IMR-90 (cell line): ENCODE data around the gene MAVS. TPM values are rescaled to one million over a fixed set of nuclear protein-coding genes. Genes with fewer than 3 reads are reported as not detected.

Source experiments
- ATAC-seq: fragments of 200-7000 bp; cut with Tn5 transposase; 2 replicates; pipeline ENCODE4 v1.9.1; 2020; ENCODE audit warnings: low read depth, mild to moderate bottlenecking, moderate library complexity
- BruUV-seq: library from RNA; stranded (reverse); fragments of 400-500 nt; replicated peaks from 2 replicates; lab custom pipeline; 2021; lab: Mats Ljungman, UMichigan
- CTCF ChIA-PET: fragments of 300-600 bp; formaldehyde crosslinking; extraction: SDS; loops from one replicate; lab custom pipeline; 2021; ENCODE audit warnings: antibody characterized with exemption; lab: Yijun Ruan, JAX
- POLR2A ChIA-PET: fragments of 300-600 bp; sonication (Branson Sonifier 250); formaldehyde crosslinking; loops from one replicate; lab custom pipeline; 2022; ENCODE audit warnings: antibody characterized with exemption; ENCODE audit not compliant: unreplicated experiment; lab: Charles Lee
- DNase-seq: peaks from one replicate; pipeline ENCODE4 v3.0.0; 2013
- H2AFZ ChIP-seq: replicated peaks from 2 replicates; pipeline ENCODE3; 2013; ENCODE audit warnings: low read length, mild to moderate bottlenecking; ENCODE audit not compliant: poor library complexity
- H2AK5ac ChIP-seq: 2 replicates; pipeline ENCODE4 v1.6.1; 2013; ENCODE audit warnings: low read depth, low read length, inconsistent platforms
- H2AK9ac ChIP-seq: replicated peaks from 2 replicates; pipeline ENCODE3; 2013; ENCODE audit warnings: mild to moderate bottlenecking, low read depth, low read length, moderate library complexity; ENCODE audit not compliant: poor library complexity
- H2BK120ac ChIP-seq: 2 replicates; pipeline ENCODE4 v1.6.1; 2013; ENCODE audit warnings: low read depth, low read length, inconsistent platforms
- H2BK15ac ChIP-seq: 3 replicates; pipeline ENCODE4 v1.6.1; 2013; ENCODE audit warnings: low read depth, low read length, inconsistent platforms
- H2BK20ac ChIP-seq: 2 replicates; pipeline ENCODE4 v1.6.1; 2013; ENCODE audit warnings: low read depth, mild to moderate bottlenecking, inconsistent platforms, low read length, moderate library complexity
- H2BK5ac ChIP-seq: 2 replicates; pipeline ENCODE4 v1.6.1; 2013; ENCODE audit warnings: mild to moderate bottlenecking, low read depth, low read length, inconsistent platforms; ENCODE audit not compliant: poor library complexity, severe bottlenecking
- H3K14ac ChIP-seq: replicated peaks from 2 replicates; pipeline ENCODE4 v1.6.1; 2013; ENCODE audit warnings: low read depth, low read length, inconsistent platforms
- H3K18ac ChIP-seq: 2 replicates; pipeline ENCODE4 v1.6.1; 2013; ENCODE audit warnings: low read depth, low read length, control low read depth
- H3K23ac ChIP-seq: 2 replicates; pipeline ENCODE4 v1.6.1; 2013; ENCODE audit warnings: low read depth, low read length, inconsistent platforms
- H3K27ac ChIP-seq: 2 replicates; pipeline ENCODE4 v1.5.1; 2013; ENCODE audit warnings: mild to moderate bottlenecking, control low read depth, low read length; ENCODE audit not compliant: insufficient read depth
- H3K27me3 ChIP-seq: 2 replicates; pipeline ENCODE4 v1.6.1; 2013; ENCODE audit warnings: low read length; ENCODE audit not compliant: control insufficient read depth, insufficient read depth
- H3K36me3 ChIP-seq: 2 replicates; pipeline ENCODE4 v1.6.1; 2013; ENCODE audit warnings: low read length, mixed read lengths; ENCODE audit not compliant: control insufficient read depth, insufficient read depth
- H3K4ac ChIP-seq: 2 replicates; pipeline ENCODE4 v1.6.1; 2013; ENCODE audit warnings: low read depth, low read length, inconsistent platforms
- H3K4me1 ChIP-seq: 2 replicates; pipeline ENCODE4 v1.6.1; 2013; ENCODE audit warnings: low read length, mixed read lengths; ENCODE audit not compliant: control insufficient read depth, insufficient read depth
- H3K4me2 ChIP-seq: 2 replicates; pipeline ENCODE4 v1.6.1; 2013; ENCODE audit warnings: low read depth, mild to moderate bottlenecking, control low read depth, low read length, moderate library complexity
- H3K4me3 ChIP-seq: 2 replicates; pipeline ENCODE4 v1.5.1; 2013; ENCODE audit warnings: low read depth, mild to moderate bottlenecking, control low read depth, low read length, moderate library complexity; ENCODE audit not compliant: insufficient read depth
- H3K56ac ChIP-seq: 2 replicates; pipeline ENCODE4 v1.6.1; 2013; ENCODE audit warnings: low read length, inconsistent platforms; ENCODE audit not compliant: insufficient read depth; ENCODE audit errors: extremely low read depth
- H3K79me1 ChIP-seq, 2 experiments: 2 replicates each; pipeline ENCODE4 v1.6.1; 2013; ENCODE audit warnings: low read length in 2 of 2, inconsistent platforms in 1 of 2, low read depth in 1 of 2
- H3K9ac ChIP-seq: 2 replicates; pipeline ENCODE4 v1.6.1; 2013; ENCODE audit warnings: low read depth, low read length, control low read depth
- H3K9me1 ChIP-seq: 2 replicates; pipeline ENCODE4 v1.6.1; 2013; ENCODE audit warnings: low read length, inconsistent platforms; ENCODE audit not compliant: insufficient read depth
- H3K9me3 ChIP-seq: 2 replicates; pipeline ENCODE4 v1.6.1; 2013; ENCODE audit warnings: low read length; ENCODE audit not compliant: control insufficient read depth, insufficient read depth
- H4K20me1 ChIP-seq: 2 replicates; pipeline ENCODE4 v1.6.1; 2013; ENCODE audit warnings: low read length, inconsistent platforms; ENCODE audit not compliant: insufficient read depth
- H4K5ac ChIP-seq: 2 replicates; pipeline ENCODE4 v1.6.1; 2013; ENCODE audit warnings: mild to moderate bottlenecking, low read depth, low read length, control low read depth
- H4K8ac ChIP-seq, 2 experiments: 2 replicates each; pipeline ENCODE4 v1.6.1; 2013; ENCODE audit warnings: low read depth in 2 of 2, low read length in 2 of 2, control low read depth in 1 of 2, inconsistent platforms in 1 of 2
- H4K91ac ChIP-seq: 2 replicates; pipeline ENCODE4 v1.6.1; 2013; ENCODE audit warnings: low read depth, low read length, inconsistent platforms; ENCODE audit not compliant: insufficient read depth
- CHD1 ChIP-seq: IDR thresholded peaks from 2 replicates; pipeline ENCODE4 v1.6.1; 2012; ENCODE audit warnings: low read depth, low read length, improper control_type of control experiment
- MAFK ChIP-seq: IDR thresholded peaks from 2 replicates; pipeline ENCODE4 v1.6.1; 2012; ENCODE audit warnings: low read depth, low read length, improper control_type of control experiment
- NFE2L2 ChIP-seq: fragments of 150-350 bp; IDR thresholded peaks from 2 replicates; pipeline ENCODE4 v1.6.1; 2016; ENCODE audit warnings: low read depth, mild to moderate bottlenecking, low read length
- POLR2A ChIP-seq: IDR thresholded peaks from 2 replicates; pipeline ENCODE4 v1.6.1; 2012; ENCODE audit warnings: mild to moderate bottlenecking, low read depth, low read length
- SMC3 ChIP-seq: fragments of 150-350 bp; IDR thresholded peaks from 2 replicates; pipeline ENCODE4 v1.6.1; 2016; ENCODE audit warnings: low read depth, mild to moderate bottlenecking, antibody characterized with exemption, low read length, moderate library complexity
- WGBS, 2 experiments: methylation state at CpG; one replicate each; pipeline versions ENCODE4 v1.1.5 to v1.1.7; 2013; ENCODE audit warnings: missing lambda C conversion rate in 2 of 2; ENCODE audit not compliant: insufficient read length in 1 of 2; ENCODE audit errors: extremely low coverage in 2 of 2; 5-methylcytosine and 5-hydroxymethylcytosine counted together
- dilution Hi-C: fragments of 300-500 bp; cut with HindIII; formaldehyde crosslinking; loops from one replicate; pipeline ENCODE4 v1.14.3; 2018; ENCODE audit warnings: low sequenced_read_pairs; ENCODE audit not compliant: unreplicated experiment
- in situ Hi-C: fragments of 300-500 bp; cut with MboI; formaldehyde crosslinking; loops from 3 replicates; pipeline ENCODE4 v1.14.3; 2019; ENCODE audit warnings: low sequenced_read_pairs, inconsistent platforms, mixed read lengths
- intact Hi-C: fragments of 100-400 bp; cut with micrococcal nuclease; formaldehyde crosslinking; loops from 2 replicates; pipeline ENCODE4 v1.10.0; 2022
- polyA plus RNA-seq, 3 experiments: library from polyadenylated mRNA; depleted of rRNA; stranded (reverse); fragments of >200 nt; gene quantifications; 2 replicates each; pipeline ENCODE4 v1.2.3, GENCODE V29; 2012; ENCODE audit warnings: low replicate concordance in 1 of 3
- total RNA-seq: library from RNA; depleted of rRNA; stranded (reverse); fragments of >200 nt; gene quantifications from 2 replicates; pipeline ENCODE4 v1.2.3, GENCODE V29; 2012

Gene MAVS
- total and polyA plus RNA-seq, 2 of the 4 experiments (the other 2 are of a cell fraction) = 10.4 to 15.6 TPM

DNA sequence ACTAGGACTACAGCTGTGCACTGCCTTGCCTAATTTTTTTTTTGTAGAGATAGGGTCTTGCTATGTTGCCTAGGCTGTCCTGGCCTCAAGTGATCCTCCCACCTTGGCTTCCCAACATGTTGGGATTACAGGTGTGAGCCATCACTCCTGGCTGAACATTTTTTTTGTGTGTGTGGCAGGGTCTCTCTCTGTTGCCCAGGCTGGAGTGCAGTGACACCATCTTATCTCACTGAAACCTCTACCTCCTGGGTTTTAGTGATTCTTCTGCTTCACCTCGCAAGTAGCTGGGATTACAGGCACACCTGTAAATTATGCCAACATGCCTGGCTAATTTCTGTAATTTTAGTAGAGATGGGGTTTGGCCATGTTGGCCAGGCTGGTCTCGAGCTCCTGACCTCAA lies 67.8 kb downstream of the MAVS start:
- POLR2A ChIA-PET = no interaction called here
- TF ChIP-seq POLR2A (no peak), MAFK (no peak), CHD1 (no peak), SMC3 (no peak), NFE2L2 (no peak)
- H3K27ac ChIP-seq = no peak overlapping the region
- peaks cover 33 to 61% of the 10 kb centered on the region in 2 experiments for H3K79me1 ChIP-seq
- H3K4me2 ChIP-seq = no peak overlapping the region
- no peak overlapping the region for H4K8ac ChIP-seq
- H3K4ac ChIP-seq = no peak overlapping the region
- no peak overlapping the region for H3K14ac ChIP-seq
- H2AK9ac ChIP-seq = no peak overlapping the region
- CTCF ChIA-PET = interaction anchor here (0.6 kb wide), 1 partner anchor 113 kb away, joined by 3 read pairs; no protein-coding TSS in a partner anchor
- in situ Hi-C loops (no loop called here), dilution Hi-C loops (no loop called here), intact Hi-C loops (no loop called here)
- H3K36me3 ChIP-seq = peaks cover 44% of the 10 kb centered on the region
- no peak for ATAC-seq
- DNase-seq = no peak
- H3K9me3 ChIP-seq = no peaks in the 10 kb centered on the region
- H3K9ac ChIP-seq = no peak overlapping the region
- peaks cover 70% of the 10 kb centered on the region for H4K20me1 ChIP-seq
- no peak overlapping the region for H3K18ac ChIP-seq
- no TSS peak for BruUV-seq
- no peak overlapping the region for H4K91ac ChIP-seq
- peaks cover 6% of the 10 kb centered on the region for H3K9me1 ChIP-seq
- no peak overlapping the region for H3K56ac ChIP-seq
- H3K27me3 ChIP-seq = no peaks in the 10 kb centered on the region
- H4K5ac ChIP-seq = no peak overlapping the region
- WGBS, 2 experiments = no CpG with 5 or more reads among the region's 2 CpGs
- H2BK15ac ChIP-seq = no peak overlapping the region
- peaks cover 5% of the 10 kb centered on the region for H3K4me1 ChIP-seq
- no peak overlapping the region for H2AK5ac ChIP-seq
- H2BK20ac ChIP-seq = no peak overlapping the region
- H2AFZ ChIP-seq = no peak overlapping the region
- no peak overlapping the region for H2BK5ac ChIP-seq
- no peak overlapping the region for H3K4me3 ChIP-seq
- H2BK120ac ChIP-seq = no peak overlapping the region
- no peak overlapping the region for H3K23ac ChIP-seq
